ENCODE measurements around the gene TNNC1. TPM values are rescaled to one million over a fixed set of nuclear protein-coding genes. Genes with fewer than 3 reads are reported as not detected.

Gene TNNC1
- total and polyA plus RNA-seq, 2 donors (not counting 3 experiments of a cell fraction or from before 2014, with no cell fraction given) = 0.12 TPM; not detected in 1

DNA sequence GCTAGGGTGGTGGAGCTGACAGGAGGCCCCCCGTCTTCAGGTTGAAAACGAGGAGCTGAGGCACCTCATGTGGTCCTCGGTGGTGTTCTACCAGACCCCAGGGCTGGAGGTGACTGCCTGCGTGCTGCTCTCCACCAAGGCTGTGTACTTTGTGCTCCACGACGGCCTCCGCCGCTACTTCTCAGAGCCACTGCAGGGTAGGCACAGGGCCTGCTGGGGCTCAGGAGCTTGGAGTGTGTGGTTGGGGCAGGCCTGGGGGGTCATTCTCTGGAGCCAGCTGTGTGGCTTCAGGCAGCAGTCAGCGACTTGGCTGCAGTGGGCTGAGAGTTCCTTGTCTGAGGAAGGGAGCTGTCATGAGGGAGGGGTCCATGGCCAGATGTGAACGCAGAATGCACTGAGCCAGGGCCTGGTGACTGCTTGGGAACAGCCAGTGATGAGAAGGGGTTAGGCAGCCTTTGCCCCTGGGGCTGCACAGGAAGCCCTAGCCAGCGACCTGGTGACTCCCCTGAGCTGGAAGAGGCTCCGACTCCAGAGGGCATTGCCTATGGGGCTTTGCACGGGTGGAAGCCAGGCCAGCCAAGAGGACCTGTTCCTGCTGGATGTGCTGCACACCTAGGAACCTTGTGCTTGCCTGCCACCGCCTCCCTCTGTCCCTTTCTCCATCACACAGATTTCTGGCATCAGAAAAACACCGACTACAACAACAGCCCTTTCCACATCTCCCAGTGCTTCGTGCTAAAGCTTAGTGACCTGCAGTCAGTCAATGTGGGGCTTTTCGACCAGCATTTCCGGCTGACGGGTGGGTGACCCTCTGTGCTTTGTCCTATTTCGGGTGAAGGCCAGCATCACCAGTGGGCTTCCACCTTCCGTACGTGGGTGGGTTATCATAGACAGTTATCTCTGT, 36.4 kb upstream of the TNNC1 start:
- DNase-seq (ENCODE audit: low read depth, low spot score) = no peak
- intact Hi-C loops (cut with micrococcal nuclease) = no loop called here
- peak overlapping the region; percentile 47 for H3K4me2 ChIP-seq (ENCODE audit: insufficient read depth, low read length)
- H3K9me3 ChIP-seq (replicated peaks; ENCODE audit: control insufficient read depth, insufficient read depth, low read length) = no peaks in the 10 kb centered on the region
- H3K9me1 ChIP-seq (replicated peaks; ENCODE audit: control insufficient read depth, extremely low read depth, insufficient read depth, low read length) = no peaks in the 10 kb centered on the region
- H2AFZ ChIP-seq (ENCODE audit: low read depth, low read length) = no peak overlapping the region
- peak; percentile 35 for FAIRE-seq
- peaks cover 58% of the 10 kb centered on the region for H3K4me1 ChIP-seq (ENCODE audit: control insufficient read depth, extremely low read depth, insufficient read depth, low read length)
- dilution Hi-C loops (cut with MboI; ENCODE audit: extremely low pct_ligation_motif_present, low sequenced_read_pairs) = no loop called here
- H3K27me3 ChIP-seq (ENCODE audit: control insufficient read depth in 2 of 2, insufficient read depth in 2 of 2, low read length in 2 of 2) = no peaks in the 10 kb centered on the region
- H3K36me3 ChIP-seq (ENCODE audit: control insufficient read depth in 2 of 2, extremely low read depth in 1 of 2, insufficient read depth in 2 of 2, low read length in 2 of 2) = peaks cover 5 to 53% of the 10 kb centered on the region in 2 experiments
- H4K20me1 ChIP-seq (replicated peaks; ENCODE audit: control insufficient read depth, extremely low read depth, insufficient read depth, low read length) = no peaks in the 10 kb centered on the region
- ChIA-PET POLR2A (interaction anchor here (1.0 to 1.4 kb wide), 3 partner anchors 42 to 46 kb away, joined by 3 to 7 read pairs (median 3); partner anchors contain the start of gene UQCC5), CTCF (interaction anchor here (0.8 to 4.9 kb wide), 8 partner anchors 8 to 62 kb away, joined by 3 to 29 read pairs (median 5); partner anchors contain the start of gene UQCC5)
- no peak overlapping the region for H3K9ac ChIP-seq (replicated peaks; ENCODE audit: extremely low read depth, insufficient read depth, low read length)
- no peak overlapping the region for H3K4me3 ChIP-seq (replicated peaks in 1 of 3; ENCODE audit: insufficient read depth in 1 of 3, low read depth in 1 of 3, low read length in 3 of 3)
- no peak for TF ChIP-seq EZH2 (IDR thresholded peaks at IDR 0.05; ENCODE audit: borderline replicate concordance, low read depth, low read length, severe bottlenecking)
- TF ChIP-seq, protein P1, sequence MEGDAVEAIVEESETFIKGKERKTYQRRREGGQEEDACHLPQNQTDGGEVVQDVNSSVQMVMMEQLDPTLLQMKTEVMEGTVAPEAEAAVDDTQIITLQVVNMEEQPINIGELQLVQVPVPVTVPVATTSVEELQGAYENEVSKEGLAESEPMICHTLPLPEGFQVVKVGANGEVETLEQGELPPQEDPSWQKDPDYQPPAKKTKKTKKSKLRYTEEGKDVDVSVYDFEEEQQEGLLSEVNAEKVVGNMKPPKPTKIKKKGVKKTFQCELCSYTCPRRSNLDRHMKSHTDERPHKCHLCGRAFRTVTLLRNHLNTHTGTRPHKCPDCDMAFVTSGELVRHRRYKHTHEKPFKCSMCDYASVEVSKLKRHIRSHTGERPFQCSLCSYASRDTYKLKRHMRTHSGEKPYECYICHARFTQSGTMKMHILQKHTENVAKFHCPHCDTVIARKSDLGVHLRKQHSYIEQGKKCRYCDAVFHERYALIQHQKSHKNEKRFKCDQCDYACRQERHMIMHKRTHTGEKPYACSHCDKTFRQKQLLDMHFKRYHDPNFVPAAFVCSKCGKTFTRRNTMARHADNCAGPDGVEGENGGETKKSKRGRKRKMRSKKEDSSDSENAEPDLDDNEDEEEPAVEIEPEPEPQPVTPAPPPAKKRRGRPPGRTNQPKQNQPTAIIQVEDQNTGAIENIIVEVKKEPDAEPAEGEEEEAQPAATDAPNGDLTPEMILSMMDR (IDR thresholded peaks at IDR 0.05; ENCODE audit: extremely low read depth in 1 of 2, insufficient read depth in 1 of 2, low read depth in 1 of 2, low read length in 2 of 2) = no peak
- no peak for TF ChIP-seq FOS (IDR thresholded peaks at IDR 0.05; ENCODE audit: borderline replicate concordance, insufficient read depth, low read length)
- TF ChIP-seq GATA2 (IDR thresholded peaks at IDR 0.05; ENCODE audit: insufficient read depth, insufficient read length, low read depth, low read length) = no peak
- no peak for TF ChIP-seq POLR2AphosphoS5 (IDR thresholded peaks at IDR 0.05; ENCODE audit: insufficient read depth, low read depth, low read length)
- H3K79me2 ChIP-seq (ENCODE audit: control insufficient read depth, insufficient read depth, low read length) = peaks cover 1% of the 10 kb centered on the region
- no TSS peak for BruUV-seq (replicated peaks)
- peak overlapping the region; percentile 60 for H3K27ac ChIP-seq (ENCODE audit: insufficient read depth, low read depth, low read length)

All from endothelial cell of umbilical vein (primary cell).